HepG2 (cell line): ENCODE measurements around the gene RARA. TPM values are rescaled to one million over a fixed set of nuclear protein-coding genes. Genes with fewer than 3 reads are reported as not detected.

ENCODE experiments used
- ATF7 ChIP-seq, 2 experiments: fragments of 450-650 bp in 1 of 2; sonication (generic) in 1 of 2; formaldehyde crosslinking in 1 of 2; IDR thresholded peaks; 2 replicates each; pipeline versions ENCODE4 v1.4.0 to v1.6.1; 2016 to 2020; ENCODE audit warnings: antibody characterized with exemption in 1 of 2, mild to moderate bottlenecking in 1 of 2, missing genetic modification reagents in 1 of 2
- ERF ChIP-seq: IDR thresholded peaks from 2 replicates; pipeline ENCODE4 v1.6.1; 2018; ENCODE audit warnings: missing biosample characterization, missing genetic modification reagents
- HDAC2 ChIP-seq: sonication (generic); formaldehyde crosslinking; IDR thresholded peaks from 2 replicates; pipeline ENCODE4 v1.4.0; 2020; ENCODE audit warnings: missing genetic modification reagents
- JUN ChIP-seq: sonication (generic); formaldehyde crosslinking; IDR thresholded peaks from 2 replicates; pipeline ENCODE4 v1.4.0; 2020; ENCODE audit warnings: mild to moderate bottlenecking, missing genetic modification reagents
- MBNL3 ChIP-seq: fragments of 250-450 bp; sonication (Bioruptor Pico); conservative IDR thresholded peaks from 2 replicates; pipeline ENCODE4 v1.8.0; 2022; ENCODE audit warnings: mild to moderate bottlenecking, inconsistent platforms
- MTA3 ChIP-seq: sonication (generic); formaldehyde crosslinking; IDR thresholded peaks from 2 replicates; pipeline ENCODE4 v1.4.0; 2020; ENCODE audit warnings: missing genetic modification reagents
- RFXAP ChIP-seq: sonication (generic); formaldehyde crosslinking; IDR thresholded peaks from 2 replicates; pipeline ENCODE4 v1.4.0; 2020; ENCODE audit warnings: missing genetic modification reagents, borderline replicate concordance
- SP1 ChIP-seq, 2 experiments: fragments of 450-650 bp in 1 of 2; sonication (generic) in 1 of 2; formaldehyde crosslinking in 1 of 2; IDR thresholded peaks; 2 replicates each; pipeline versions ENCODE4 v1.4.0 to v1.6.1; 2016 to 2020; ENCODE audit warnings: missing genetic modification reagents in 1 of 2
- STAT5B ChIP-seq: sonication (generic); formaldehyde crosslinking; IDR thresholded peaks from 2 replicates; pipeline ENCODE4 v1.4.0; 2020; ENCODE audit warnings: missing genetic modification reagents
- TEAD2 ChIP-seq: sonication (generic); formaldehyde crosslinking; IDR thresholded peaks from 2 replicates; pipeline ENCODE4 v1.9.0; 2021; ENCODE audit warnings: missing genetic modification reagents
- ZBTB34 ChIP-seq: sonication (generic); formaldehyde crosslinking; IDR thresholded peaks from 2 replicates; pipeline ENCODE4 v1.8.0; 2022; ENCODE audit warnings: mild to moderate bottlenecking, missing genetic modification reagents
- ZBTB37 ChIP-seq: sonication (generic); formaldehyde crosslinking; IDR thresholded peaks from 2 replicates; pipeline ENCODE4 v1.4.0; 2020; ENCODE audit warnings: mild to moderate bottlenecking, missing genetic modification reagents
- ZBTB42 ChIP-seq: sonication (generic); formaldehyde crosslinking; IDR thresholded peaks from 2 replicates; pipeline ENCODE4 v1.5.0; 2020; ENCODE audit warnings: mild to moderate bottlenecking, missing genetic modification reagents
- ZFP82 ChIP-seq: sonication (generic); formaldehyde crosslinking; IDR thresholded peaks from 2 replicates; pipeline ENCODE4 v1.5.1; 2020; ENCODE audit warnings: mild to moderate bottlenecking, missing genetic modification reagents, borderline replicate concordance
- ZNF329 ChIP-seq: sonication (generic); formaldehyde crosslinking; IDR thresholded peaks from 2 replicates; pipeline ENCODE4 v1.9.0; 2021; ENCODE audit warnings: low read depth, mild to moderate bottlenecking, missing genetic modification reagents
- ZNF567 ChIP-seq: sonication (generic); formaldehyde crosslinking; IDR thresholded peaks from 2 replicates; pipeline ENCODE4 v1.8.1; 2023; ENCODE audit warnings: mild to moderate bottlenecking, missing genetic modification reagents, borderline replicate concordance
- ZNF569 ChIP-seq: sonication (generic); formaldehyde crosslinking; IDR thresholded peaks from 2 replicates; pipeline ENCODE4 v1.5.0; 2020; ENCODE audit warnings: mild to moderate bottlenecking, missing genetic modification reagents, moderate library complexity, borderline replicate concordance
- ZNF598 ChIP-seq: sonication (generic); formaldehyde crosslinking; IDR thresholded peaks from 2 replicates; pipeline ENCODE4 v1.5.1; 2020; ENCODE audit warnings: mild to moderate bottlenecking, missing genetic modification reagents, borderline replicate concordance
- ZNF652 ChIP-seq: IDR thresholded peaks from 2 replicates; pipeline ENCODE4 v1.6.1; 2016; ENCODE audit warnings: low read depth, borderline replicate concordance
- ZSCAN20 ChIP-seq: sonication (generic); formaldehyde crosslinking; IDR thresholded peaks from 2 replicates; pipeline ENCODE4 v1.4.0; 2020; ENCODE audit warnings: missing genetic modification reagents, mild to moderate bottlenecking, borderline replicate concordance
- polyA plus RNA-seq, 8 experiments: library from polyadenylated mRNA; depleted of rRNA in 3 of 8; stranded (reverse) in 7 of 8; unstranded in 1 of 8; fragments of >200 nt; fragmentation: Illumina TruSeq in 4 of 8; extraction: Trizol in 4 of 8; gene quantifications; 2 replicates each; pipeline versions ENCODE4 v1.2.1 to v1.2.3, GENCODE V29; 2011 to 2016; ENCODE audit warnings: low read depth in 4 of 8, missing spikeins in 1 of 8, mixed read lengths in 1 of 8; ENCODE audit not compliant: insufficient read depth in 1 of 8
- total RNA-seq, 5 experiments: library from RNA; depleted of rRNA; stranded (reverse); fragments of >200 nt; fragmentation: Illumina TruSeq; extraction: Trizol; gene quantifications; 2 replicates each; pipeline ENCODE4 v1.2.3, GENCODE V29; 2016; ENCODE audit warnings: low read depth in 1 of 5
- TF ChIP-seq, protein P1 (sequence below): sonication (generic); formaldehyde crosslinking; IDR thresholded peaks from 2 replicates; pipeline ENCODE4 v1.4.0; 2020; ENCODE audit warnings: missing genetic modification reagents
- TF ChIP-seq, protein P2 (sequence below): sonication (generic); formaldehyde crosslinking; IDR thresholded peaks from 2 replicates; pipeline ENCODE4 v1.4.0; 2020; ENCODE audit warnings: missing genetic modification reagents

RARA gene
- total and polyA plus RNA-seq, 2 of the 13 experiments (the other 11 are each of a cell fraction or from before 2014, with no cell fraction given): 6.4 to 8.6 TPM

DNA sequence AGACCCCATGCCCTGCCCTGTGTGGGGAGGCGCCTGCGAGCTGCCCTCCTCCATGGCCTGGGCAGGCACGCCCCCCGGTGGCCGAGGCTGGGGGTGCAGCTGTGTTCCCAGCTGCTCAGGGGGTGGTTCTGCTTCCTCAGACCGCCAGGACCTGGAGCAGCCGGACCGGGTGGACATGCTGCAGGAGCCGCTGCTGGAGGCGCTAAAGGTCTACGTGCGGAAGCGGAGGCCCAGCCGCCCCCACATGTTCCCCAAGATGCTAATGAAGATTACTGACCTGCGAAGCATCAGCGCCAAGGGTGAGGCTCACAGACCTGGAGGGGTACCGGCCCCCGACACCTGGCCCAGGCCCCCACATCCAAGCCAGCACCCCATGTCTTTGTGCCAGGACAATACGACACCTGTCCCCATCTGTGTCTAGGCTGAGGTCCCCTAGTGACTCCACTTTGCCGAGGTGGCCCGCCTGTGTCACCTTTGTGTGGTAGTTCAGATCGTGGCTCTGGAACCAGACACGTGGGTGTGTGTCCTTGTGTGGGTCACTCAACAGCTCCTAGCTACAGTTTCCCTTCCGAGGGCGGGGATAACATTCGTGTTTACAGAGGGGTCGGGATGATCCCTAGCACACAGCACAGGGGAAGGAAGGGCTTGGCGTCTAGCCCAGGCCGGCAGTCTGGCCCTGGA is 46.3 kb downstream of the RARA start (continued):
- no peak for TF ChIP-seq TEAD2
- no peak for TF ChIP-seq ZSCAN20 (CRISPR knock-in tag)
- no peak for TF ChIP-seq MBNL3 (CRISPR knock-in tag)
- TF ChIP-seq ERF (CRISPR knock-in tag): no peak
- no peak for TF ChIP-seq ZNF569 (CRISPR knock-in tag)
- no peak for TF ChIP-seq ZNF329 (CRISPR knock-in tag)
- no peak for TF ChIP-seq MTA3 (CRISPR knock-in tag)
- peak; percentile 75; the same call in 1 of the 2 replicates for TF ChIP-seq ZFP82 (CRISPR knock-in tag)
- no peak for TF ChIP-seq SP1 (IDR thresholded peaks at IDR 0.05)
- TF ChIP-seq SP1 (CRISPR knock-in tag; IDR thresholded peaks at IDR 0.05): peak; percentile 59; the same call in 1 of the 2 replicates
- no peak for TF ChIP-seq ATF7 (IDR thresholded peaks at IDR 0.05)
- no peak for TF ChIP-seq ATF7 (CRISPR knock-in tag; IDR thresholded peaks at IDR 0.05)
- TF ChIP-seq STAT5B (CRISPR knock-in tag): no peak
- TF ChIP-seq, protein P1, sequence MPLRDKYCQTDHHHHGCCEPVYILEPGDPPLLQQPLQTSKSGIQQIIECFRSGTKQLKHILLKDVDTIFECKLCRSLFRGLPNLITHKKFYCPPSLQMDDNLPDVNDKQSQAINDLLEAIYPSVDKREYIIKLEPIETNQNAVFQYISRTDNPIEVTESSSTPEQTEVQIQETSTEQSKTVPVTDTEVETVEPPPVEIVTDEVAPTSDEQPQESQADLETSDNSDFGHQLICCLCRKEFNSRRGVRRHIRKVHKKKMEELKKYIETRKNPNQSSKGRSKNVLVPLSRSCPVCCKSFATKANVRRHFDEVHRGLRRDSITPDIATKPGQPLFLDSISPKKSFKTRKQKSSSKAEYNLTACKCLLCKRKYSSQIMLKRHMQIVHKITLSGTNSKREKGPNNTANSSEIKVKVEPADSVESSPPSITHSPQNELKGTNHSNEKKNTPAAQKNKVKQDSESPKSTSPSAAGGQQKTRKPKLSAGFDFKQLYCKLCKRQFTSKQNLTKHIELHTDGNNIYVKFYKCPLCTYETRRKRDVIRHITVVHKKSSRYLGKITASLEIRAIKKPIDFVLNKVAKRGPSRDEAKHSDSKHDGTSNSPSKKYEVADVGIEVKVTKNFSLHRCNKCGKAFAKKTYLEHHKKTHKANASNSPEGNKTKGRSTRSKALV (CRISPR knock-in tag): no peak
- TF ChIP-seq ZBTB37 (CRISPR knock-in tag): no peak
- TF ChIP-seq ZNF598 (CRISPR knock-in tag): peak; percentile 47; the same call in 1 of the 2 replicates
- TF ChIP-seq JUN (CRISPR knock-in tag): no peak
- TF ChIP-seq HDAC2 (CRISPR knock-in tag): peak; percentile 42; the same call in 1 of the 2 replicates
- no peak for TF ChIP-seq ZBTB34
- TF ChIP-seq, protein P2, sequence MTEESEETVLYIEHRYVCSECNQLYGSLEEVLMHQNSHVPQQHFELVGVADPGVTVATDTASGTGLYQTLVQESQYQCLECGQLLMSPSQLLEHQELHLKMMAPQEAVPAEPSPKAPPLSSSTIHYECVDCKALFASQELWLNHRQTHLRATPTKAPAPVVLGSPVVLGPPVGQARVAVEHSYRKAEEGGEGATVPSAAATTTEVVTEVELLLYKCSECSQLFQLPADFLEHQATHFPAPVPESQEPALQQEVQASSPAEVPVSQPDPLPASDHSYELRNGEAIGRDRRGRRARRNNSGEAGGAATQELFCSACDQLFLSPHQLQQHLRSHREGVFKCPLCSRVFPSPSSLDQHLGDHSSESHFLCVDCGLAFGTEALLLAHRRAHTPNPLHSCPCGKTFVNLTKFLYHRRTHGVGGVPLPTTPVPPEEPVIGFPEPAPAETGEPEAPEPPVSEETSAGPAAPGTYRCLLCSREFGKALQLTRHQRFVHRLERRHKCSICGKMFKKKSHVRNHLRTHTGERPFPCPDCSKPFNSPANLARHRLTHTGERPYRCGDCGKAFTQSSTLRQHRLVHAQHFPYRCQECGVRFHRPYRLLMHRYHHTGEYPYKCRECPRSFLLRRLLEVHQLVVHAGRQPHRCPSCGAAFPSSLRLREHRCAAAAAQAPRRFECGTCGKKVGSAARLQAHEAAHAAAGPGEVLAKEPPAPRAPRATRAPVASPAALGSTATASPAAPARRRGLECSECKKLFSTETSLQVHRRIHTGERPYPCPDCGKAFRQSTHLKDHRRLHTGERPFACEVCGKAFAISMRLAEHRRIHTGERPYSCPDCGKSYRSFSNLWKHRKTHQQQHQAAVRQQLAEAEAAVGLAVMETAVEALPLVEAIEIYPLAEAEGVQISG (CRISPR knock-in tag): peak; percentile 36; the same call in 1 of the 2 replicates
- TF ChIP-seq ZBTB42 (CRISPR knock-in tag): no peak
- no peak; the same call in 1 of the 2 replicates for TF ChIP-seq RFXAP (CRISPR knock-in tag)
- peak; percentile 56; the same call in 1 of the 2 replicates for TF ChIP-seq ZNF652 (CRISPR knock-in tag)
- TF ChIP-seq ZNF567 (CRISPR knock-in tag): no peak
